ENCODE measurements around the gene NCBP3.

Gene NCBP3

GRCh38 chr17:3815122-3815521 lies 30.9 kb downstream of the NCBP3 start:
- no peak overlapping the region for H3K4me3 ChIP-seq (replicated peaks in 1 of 2; ENCODE audit: low read depth in 2 of 2, low read length in 2 of 2)
- no peak for TF ChIP-seq CTCF (IDR thresholded peaks at IDR 0.05; ENCODE audit: low read depth, low read length)
- no peak for DNase-seq (ENCODE audit: low read depth in 2 of 2)

- DNase-seq (ENCODE audit: low read depth in 2 of 2), result no peak
- no peak for TF ChIP-seq CTCF (IDR thresholded peaks at IDR 0.05; ENCODE audit: low read depth, low read length)
- no peak overlapping the region for H3K4me3 ChIP-seq (replicated peaks in 1 of 2; ENCODE audit: low read depth in 2 of 2, low read length in 2 of 2)
These were observed 31.7 kb downstream of the NCBP3 start for GRCh38 chr17:3814361-3814760.

GRCh38 chr17:3813171-3813570 lies 32.9 kb downstream of the NCBP3 start:
- no peak for DNase-seq (ENCODE audit: low read depth in 2 of 2)
- no peak overlapping the region for H3K4me3 ChIP-seq (replicated peaks in 1 of 2; ENCODE audit: low read depth in 2 of 2, low read length in 2 of 2)
- no peak for TF ChIP-seq CTCF (IDR thresholded peaks at IDR 0.05; ENCODE audit: low read depth, low read length)

- no peak for TF ChIP-seq CTCF (IDR thresholded peaks at IDR 0.05; ENCODE audit: low read depth, low read length)
- peak in 1 of 2 donors; percentile 29 for DNase-seq (ENCODE audit: low read depth in 2 of 2)
These were observed 33.3 kb downstream of the NCBP3 start for GRCh38 chr17:3812771-3813170.

GRCh38 chr17:3812284-3812683 lies 33.8 kb downstream of the NCBP3 start:
- no peak overlapping the region for H3K4me3 ChIP-seq (replicated peaks in 1 of 2; ENCODE audit: low read depth in 2 of 2, low read length in 2 of 2)
- no peak for DNase-seq (ENCODE audit: low read depth in 2 of 2)
- no peak for TF ChIP-seq CTCF (IDR thresholded peaks at IDR 0.05; ENCODE audit: low read depth, low read length)

More at GRCh38 chr17:3812771-3813170, 33.3 kb downstream of the NCBP3 start:
- H3K4me3 ChIP-seq (replicated peaks in 1 of 2; ENCODE audit: low read depth in 2 of 2, low read length in 2 of 2), result no peak overlapping the region

GRCh38 chr17:3810019-3810418 lies 36.0 kb downstream of the NCBP3 start:
- H3K4me3 ChIP-seq (replicated peaks in 1 of 2; ENCODE audit: low read depth in 2 of 2, low read length in 2 of 2), result no peak overlapping the region
- no peak for TF ChIP-seq CTCF (IDR thresholded peaks at IDR 0.05; ENCODE audit: low read depth, low read length)
- no peak for DNase-seq (ENCODE audit: low read depth in 2 of 2)

GRCh38 chr17:3809135-3809534 lies 36.9 kb downstream of the NCBP3 start:
- no peak for TF ChIP-seq CTCF (IDR thresholded peaks at IDR 0.05; ENCODE audit: low read depth, low read length)
- no peak for DNase-seq (ENCODE audit: low read depth in 2 of 2)
- H3K4me3 ChIP-seq (replicated peaks in 1 of 2; ENCODE audit: low read depth in 2 of 2, low read length in 2 of 2), result no peak overlapping the region
